Glomerular endothelial cell (primary cell): ENCODE measurements around the gene PHF21B. TPM values are rescaled to one million over a fixed set of nuclear protein-coding genes. Genes with fewer than 3 reads are reported as not detected.

Source experiments
- DNase-seq: peaks from one replicate; pipeline ENCODE4 v3.0.0-alpha.2; 2011; ENCODE audit warnings: low read depth, low spot score; ENCODE audit errors: extremely low read depth
- total RNA-seq: library from RNA; depleted of rRNA; stranded (reverse); fragments of >200 nt; gene quantifications from 2 replicates; pipeline ENCODE4 v1.2.3, GENCODE V29; 2015

Gene PHF21B
- total RNA-seq, 1 donor from 2014 or later: not detected

DNA sequence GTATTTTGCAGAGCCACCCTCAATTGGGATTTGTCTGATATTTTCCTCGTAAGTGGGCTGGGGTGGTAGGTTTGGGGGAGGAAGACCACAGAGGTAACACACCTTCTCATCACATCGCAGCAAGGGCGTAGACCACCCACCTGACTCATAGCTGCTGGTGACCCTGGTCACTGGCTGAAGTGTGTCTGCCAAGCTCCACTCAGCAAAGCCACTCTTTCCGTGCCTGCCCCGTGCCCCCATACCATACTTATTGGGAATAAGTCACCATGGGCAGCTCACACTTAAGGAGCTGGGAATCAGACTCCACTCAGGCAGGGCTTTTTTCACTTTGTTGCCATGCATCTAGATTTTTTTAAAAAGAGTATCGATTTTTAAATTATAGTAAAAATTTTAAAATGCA lies 111.6 kb downstream of the PHF21B start:
- DNase-seq: no peak

DNA sequence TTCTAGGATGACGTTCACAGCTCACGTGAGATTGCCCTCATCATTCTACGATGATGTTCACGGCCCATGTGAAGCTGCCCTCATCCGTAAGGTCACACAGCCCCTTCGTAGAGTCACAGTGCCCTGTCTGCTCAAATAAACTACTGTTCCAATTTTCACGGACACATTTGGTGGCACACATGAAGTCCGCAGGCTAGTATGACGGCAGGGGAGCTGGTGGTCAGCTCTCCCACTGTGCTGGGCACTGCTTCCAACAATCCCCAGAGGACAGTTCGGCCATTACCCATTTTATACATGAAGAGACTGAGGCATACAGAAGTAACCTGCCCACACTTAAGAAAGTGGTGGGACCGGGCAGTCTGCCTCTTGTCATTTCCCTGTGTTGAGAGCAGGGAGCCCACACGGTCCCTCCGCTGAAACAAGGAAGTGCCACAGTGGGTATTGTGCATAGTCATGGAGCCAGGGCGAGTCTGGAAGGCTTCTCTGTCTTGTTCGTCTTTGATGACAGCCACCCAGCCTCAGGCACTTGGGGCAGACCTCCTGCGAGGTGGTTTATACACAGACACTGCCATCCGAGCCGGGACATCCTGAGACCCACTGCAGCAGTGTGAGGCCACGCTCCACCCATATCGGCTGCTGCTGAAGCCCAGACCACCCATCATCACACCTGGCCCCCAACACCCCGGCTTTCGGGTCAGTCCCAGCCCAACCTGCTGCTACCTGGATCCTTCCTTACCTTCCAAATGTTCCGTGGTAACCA lies 114.3 kb downstream of the PHF21B start:
- DNase-seq: no peak

DNA sequence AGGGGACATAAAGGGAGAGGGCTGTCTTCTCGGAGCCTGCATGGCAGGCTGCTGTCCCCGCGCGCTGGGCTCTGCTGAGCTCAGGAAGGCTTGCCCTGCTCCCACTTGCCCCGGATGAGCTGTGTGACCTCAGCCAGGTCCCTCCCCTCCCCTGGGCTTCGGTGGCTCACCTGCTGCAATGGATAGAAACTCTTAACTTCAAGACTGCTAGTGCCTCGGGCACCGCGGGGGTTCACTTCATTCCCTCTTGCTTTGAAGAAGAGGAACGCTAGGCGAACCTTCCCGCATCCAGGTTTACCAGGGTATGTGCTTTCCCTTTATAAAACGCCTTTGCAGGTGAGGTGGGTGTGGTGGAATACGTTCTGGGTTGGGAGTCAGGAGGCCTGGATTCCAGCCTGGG lies 115.0 kb downstream of the PHF21B start:
- DNase-seq: no peak

DNA sequence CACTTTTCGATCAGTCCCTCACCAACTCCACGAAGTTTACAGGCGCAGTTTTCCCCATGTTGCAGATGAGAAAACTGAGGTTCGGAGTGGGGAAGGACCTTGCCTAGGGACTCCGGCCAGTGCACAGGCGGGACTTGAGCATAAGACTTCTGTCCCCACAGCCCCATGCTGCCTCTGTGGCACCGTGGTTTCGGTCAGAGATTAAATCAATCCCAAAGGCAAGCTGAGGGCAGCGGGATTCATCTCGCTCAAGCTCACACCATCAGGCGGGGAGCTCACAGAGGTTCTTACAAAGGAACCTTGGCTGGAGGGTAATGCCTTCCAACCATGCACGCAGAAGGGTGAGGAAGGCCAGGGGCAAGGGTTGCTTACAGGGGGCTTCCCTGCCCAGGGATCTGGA lies 115.5 kb downstream of the PHF21B start:
- no peak for DNase-seq

GRCh38 chr22:44893731-44894080 lies 116.1 kb downstream of the PHF21B start:
- no peak for DNase-seq

DNA sequence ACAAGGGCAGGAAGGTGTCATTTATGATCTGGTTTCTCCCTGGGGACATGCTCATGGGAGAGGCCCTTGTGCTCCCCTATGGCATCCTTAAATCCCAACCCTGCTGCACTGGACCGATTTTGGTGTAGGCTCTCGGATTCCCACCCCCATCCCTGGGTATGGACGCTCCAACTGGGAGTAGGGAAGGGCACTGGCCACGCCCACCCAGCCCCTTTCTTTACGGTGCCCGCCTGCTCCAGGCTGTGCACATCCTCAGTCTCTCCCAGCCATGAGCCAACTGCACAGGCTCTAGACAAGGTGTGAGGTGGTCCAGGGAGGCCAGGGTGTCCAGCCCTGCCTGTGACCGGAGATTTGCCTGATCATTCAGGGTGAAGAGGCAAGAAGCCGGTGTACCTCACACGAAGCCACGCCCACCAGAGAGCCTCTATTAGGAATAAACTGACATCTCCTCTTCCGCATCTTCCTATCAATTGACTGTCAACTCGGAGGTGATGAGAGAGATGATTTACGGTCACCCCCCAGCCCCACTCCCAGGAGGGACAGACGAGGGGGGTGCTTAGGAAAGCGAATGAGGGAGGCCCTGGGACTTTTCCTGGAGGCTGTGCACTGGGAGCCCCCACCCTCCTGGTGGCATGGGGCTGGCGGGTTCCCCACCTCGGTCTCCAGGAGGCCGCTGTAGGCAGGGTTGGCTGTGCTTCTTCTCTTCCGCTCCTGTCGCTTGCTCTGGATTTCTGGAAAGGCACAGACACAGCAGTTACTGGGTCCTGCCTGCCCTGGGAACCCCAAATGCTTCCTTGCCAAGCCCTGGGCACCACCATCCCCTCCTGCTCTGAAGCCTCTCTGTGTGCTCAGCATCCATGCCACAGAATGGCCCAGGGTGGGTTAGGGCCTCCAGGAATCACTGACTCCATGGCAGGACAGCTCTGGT lies 116.7 kb downstream of the PHF21B start:
- no peak for DNase-seq

GRCh38 chr22:44892243-44892642 lies 117.6 kb downstream of the PHF21B start:
- DNase-seq: no peak

DNA sequence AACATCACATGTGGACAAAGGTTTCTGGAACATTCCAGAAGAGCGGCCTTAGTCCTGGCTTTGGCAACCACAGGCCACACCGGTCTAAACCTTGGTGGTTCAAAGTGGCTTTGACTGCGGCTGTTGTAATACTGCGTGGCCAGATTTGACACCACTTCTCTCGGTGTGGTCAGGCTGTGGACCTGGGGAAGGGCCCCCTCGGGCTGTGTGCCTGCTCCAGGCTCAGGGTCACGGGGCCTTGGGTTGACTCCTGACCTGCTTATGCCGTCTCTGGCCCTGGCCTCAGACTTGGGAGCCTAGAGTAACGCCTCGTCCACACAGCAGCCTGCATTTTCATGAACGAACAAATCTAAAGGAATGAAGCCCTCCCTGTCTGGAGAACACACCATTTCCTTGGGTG lies 118.0 kb downstream of the PHF21B start:
- no peak for DNase-seq

GRCh38 chr22:44891293-44891747 lies 118.5 kb downstream of the PHF21B start:
- no peak for DNase-seq

DNA sequence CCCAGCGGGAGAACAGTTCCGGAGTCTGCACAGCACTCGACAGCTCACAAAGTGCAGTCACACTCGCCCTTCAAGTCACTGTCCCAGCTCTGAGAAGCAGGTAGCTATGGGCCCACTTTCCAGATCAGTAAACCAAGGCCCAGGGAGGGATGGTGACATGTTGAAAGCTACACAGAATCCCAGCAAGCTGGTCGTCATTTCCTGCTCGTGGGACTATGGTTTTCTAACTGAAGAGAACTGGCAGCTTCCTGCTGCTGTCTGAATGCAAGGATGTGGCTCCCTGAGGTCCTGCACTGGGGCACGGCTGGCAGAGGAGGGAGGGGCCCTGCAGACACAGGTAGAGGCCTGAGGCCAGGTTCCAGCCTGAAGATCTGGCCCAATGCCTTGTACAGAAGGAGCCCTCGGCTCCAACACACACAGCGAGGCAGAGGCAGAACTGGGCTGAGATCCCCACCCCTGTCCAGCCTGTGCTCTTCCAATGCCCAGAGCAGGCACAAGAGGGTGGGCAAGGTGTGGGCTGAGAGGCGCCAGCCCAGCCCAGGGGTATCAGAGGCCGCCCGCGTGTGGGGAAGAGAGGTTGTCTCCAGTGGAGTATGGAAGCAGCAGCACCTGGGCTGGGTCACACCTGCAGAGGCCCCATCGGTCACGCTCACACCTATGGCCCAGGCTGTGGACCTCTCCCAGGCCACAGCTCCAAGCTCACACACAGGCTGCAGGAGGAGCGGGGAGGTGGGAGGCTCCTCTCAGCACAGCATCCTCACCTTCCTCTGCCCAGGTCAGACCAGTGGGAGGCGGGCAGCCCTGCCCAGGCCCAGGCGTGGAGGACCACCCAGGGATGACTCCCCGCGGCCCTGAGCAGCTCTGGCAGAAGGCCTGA lies 119.2 kb downstream of the PHF21B start:
- DNase-seq: no peak

GRCh38 chr22:44889255-44889878 lies 120.4 kb downstream of the PHF21B start:
- DNase-seq: no peak

GRCh38 chr22:44888491-44889254 lies 121.1 kb downstream of the PHF21B start:
- DNase-seq: no peak

- DNase-seq: no peak
Observed at GRCh38 chr22:44887941-44888366, 121.9 kb downstream of the PHF21B start.

DNA sequence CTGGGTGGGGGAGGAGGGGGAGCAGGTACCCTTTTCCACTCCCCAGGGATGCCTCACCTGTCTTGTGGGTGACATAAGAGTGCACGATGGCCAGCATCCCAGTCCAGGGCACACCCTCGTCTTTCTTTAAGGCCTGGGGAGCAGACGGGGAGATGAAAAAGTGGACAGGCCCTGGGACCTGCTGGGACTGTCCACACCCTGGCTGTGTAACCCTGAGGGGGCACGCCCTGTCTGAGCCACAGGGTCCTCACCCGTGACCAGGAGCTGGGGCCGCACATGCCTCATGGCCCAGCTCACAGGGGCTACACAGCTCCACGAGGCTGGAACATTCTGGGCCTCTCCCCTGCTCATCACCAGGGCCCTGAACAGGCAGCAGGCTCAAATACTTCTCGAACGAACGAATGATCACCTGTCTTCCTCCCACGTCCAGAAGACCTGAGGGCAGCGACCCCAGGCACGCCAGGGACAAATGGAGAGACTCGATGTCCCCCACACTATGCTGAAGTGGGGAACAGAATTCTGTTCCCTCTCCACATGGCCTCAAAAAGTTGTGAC lies 123.9 kb downstream of the PHF21B start:
- DNase-seq: no peak

DNA sequence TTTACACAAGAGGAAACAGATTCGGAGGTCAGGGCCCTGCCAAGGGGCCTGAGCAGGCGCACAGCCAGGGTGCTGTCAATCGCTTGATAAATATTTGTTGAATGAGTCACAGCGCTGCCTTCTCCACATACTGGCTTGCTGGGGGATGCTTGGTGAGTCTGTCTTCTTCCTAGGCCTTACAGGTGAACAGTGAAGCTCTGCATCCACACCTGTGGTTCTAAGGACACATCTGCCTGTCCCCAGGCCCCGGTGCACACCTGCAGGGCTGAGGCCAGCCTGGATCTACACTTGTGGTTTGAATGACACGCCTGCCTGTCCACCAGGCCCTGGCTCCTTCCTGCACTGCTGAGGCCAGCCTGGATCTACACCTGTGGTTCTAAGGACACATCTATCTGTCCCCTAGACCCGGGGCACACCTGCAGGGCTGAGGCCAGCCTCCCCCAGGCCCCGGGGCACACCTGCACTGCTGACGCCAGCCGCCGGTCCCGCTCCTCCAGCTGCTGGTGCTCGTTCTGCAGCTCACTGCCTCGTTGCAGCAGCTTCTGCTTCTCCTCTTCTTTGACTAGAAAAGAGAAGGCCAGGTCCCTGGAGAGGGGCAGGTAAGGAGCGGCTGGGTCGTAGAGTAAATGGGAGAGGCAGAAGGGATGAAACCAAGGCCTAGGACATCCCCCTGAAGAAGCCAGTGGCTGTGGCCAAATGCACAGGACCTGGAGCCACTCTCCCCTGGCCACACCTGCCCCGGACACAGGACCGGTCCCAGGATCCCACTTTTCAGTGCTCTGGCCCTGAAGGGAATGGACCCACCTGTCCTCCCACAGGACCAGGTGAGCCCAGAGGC lies 124.6 kb downstream of the PHF21B start:
- no peak for DNase-seq

DNA sequence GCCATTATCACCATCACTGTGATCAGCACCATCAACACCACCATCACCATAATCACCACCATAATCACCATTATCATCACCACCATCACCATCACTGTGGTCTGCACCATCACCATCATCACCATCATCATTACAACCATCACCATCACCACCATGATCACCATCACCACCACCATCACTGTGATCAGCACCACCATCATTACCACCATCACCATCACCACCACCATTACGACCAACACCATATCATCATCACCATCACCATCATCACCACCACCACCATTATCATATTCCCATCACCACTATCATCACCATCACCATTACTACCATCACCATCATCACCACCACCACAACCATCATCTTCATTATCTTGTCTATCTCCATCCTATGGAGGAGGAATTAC lies 125.2 kb downstream of the PHF21B start:
- DNase-seq: no peak

DNA sequence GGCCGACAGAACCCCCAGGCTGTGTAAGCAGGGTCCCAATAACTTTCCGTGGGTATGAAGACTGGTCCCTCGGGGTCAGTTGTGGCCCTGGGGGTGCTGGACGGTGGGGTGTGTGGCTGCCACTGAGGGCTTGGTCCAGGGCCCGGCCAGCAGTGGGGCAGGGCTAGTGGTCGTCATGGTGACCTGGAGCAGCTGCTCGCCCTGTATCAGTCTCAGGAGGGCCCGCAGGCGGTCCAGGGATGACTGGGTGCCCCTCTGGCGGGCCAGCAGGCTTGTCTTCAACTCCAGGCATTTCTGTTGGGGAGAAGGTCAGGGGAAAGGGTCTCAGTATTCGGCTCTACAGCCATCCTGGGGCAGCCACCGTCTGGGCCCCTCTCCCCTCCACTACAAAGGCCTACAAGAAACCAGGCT lies 126.8 kb downstream of the PHF21B start:
- DNase-seq: no peak

DNA sequence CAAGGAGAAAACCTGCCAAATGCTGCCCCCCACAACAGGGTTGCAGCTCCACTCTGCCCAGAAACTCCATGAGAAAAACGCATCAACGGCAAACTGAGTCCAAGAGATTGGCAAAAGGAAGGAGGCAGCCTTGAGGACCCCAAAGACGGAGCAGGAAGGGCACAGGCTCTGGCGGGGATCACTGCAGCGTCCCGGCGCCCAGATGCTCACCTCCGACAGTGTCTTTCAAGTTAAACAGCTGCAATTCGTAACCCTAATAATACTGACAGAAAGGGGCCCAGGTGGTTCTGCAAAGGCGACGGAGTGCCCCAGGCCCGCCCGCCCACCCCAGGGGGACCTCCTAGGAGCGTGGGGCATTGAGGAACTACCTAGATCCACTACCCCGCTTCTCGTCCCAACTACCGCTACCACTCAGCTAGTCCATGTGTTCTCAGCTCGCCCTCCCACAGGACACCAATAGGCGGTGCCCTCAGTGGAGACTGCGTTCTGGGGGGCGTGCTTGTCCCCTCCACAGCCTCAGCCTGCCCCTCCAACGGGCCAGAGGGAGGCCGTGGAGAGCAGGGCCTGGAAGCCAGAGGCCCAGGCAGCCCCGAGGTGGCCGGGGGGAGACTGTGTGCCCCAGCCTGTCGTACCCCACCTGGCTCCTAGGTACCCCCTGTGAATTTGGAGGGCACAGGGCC lies 127.4 kb downstream of the PHF21B start:
- DNase-seq: no peak
